GM12874 (cell line): ENCODE results near the gene PDLIM7.

Experiments
- CTCF ChIP-seq: IDR thresholded peaks from 2 replicates; pipeline ENCODE4 v1.5.1; 2011; ENCODE audit warnings: low read depth, mild to moderate bottlenecking, control low read depth, low read length, moderate library complexity; ENCODE audit not compliant: insufficient read depth

Gene PDLIM7

DNA sequence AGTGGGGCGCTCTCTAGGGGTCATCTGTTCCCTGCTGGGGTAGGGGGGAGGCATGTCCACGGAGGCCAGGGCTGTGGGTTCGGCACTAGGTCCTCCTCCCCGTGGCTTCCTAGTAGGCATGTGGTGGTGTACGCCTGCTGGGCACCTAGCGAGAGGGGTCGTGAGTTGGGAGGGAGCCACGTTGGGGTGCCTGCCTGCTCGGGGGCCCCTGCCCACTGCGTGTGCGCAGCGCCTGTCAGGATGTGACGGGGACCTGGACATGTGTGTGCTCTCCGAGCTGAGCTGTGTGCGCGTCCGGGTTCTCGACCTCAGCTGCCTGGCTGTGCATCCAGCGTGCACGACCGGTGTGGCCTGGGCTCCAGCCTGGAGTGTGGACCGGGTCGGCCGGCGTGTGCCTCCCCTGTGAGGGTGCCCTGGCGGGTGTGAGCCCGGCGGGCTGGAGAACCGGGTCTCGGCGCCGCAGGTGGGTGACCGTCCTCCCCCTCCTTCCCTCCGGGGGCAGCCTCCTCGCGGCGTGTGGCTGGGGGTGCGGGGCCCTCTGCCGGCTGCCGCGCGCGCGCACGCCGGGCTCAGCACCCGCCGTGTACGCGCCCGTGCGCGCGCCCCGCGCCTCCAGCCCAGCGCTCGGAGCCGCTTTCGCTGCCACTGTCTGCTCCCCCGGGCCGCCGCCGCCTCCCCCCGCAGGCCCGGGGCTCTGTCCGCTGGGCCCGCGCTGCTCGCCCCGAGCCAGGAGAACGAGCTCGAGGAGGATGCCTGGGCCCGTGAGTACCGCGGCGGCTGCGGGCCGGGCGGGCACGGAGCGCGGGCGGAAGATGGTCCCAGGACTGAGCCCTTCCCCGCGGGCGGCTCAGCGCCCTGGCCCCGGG is 51.0 kb downstream of the PDLIM7 start, which contains the start of gene PRR7:
Gene PRR7 (plus strand): TSS at position 615 of the 866 bp plus-strand sequence. CDS start 8,254 bp downstream, outside the sequence.
- TF ChIP-seq CTCF: 0 out of 2 replicates have a peak, but pooled peaks have one; percentile 11

- TF ChIP-seq CTCF: no peak
Observed at GRCh38 chr5:177445917-177446199, 51.5 kb downstream of the PDLIM7 start.

- TF ChIP-seq CTCF: no peak
Observed at GRCh38 chr5:177445052-177445916, 52.1 kb downstream of the PDLIM7 start.

GRCh38 chr5:177444106-177445051 is 53.0 kb downstream of the PDLIM7 start:
- TF ChIP-seq CTCF: no peak

DNA sequence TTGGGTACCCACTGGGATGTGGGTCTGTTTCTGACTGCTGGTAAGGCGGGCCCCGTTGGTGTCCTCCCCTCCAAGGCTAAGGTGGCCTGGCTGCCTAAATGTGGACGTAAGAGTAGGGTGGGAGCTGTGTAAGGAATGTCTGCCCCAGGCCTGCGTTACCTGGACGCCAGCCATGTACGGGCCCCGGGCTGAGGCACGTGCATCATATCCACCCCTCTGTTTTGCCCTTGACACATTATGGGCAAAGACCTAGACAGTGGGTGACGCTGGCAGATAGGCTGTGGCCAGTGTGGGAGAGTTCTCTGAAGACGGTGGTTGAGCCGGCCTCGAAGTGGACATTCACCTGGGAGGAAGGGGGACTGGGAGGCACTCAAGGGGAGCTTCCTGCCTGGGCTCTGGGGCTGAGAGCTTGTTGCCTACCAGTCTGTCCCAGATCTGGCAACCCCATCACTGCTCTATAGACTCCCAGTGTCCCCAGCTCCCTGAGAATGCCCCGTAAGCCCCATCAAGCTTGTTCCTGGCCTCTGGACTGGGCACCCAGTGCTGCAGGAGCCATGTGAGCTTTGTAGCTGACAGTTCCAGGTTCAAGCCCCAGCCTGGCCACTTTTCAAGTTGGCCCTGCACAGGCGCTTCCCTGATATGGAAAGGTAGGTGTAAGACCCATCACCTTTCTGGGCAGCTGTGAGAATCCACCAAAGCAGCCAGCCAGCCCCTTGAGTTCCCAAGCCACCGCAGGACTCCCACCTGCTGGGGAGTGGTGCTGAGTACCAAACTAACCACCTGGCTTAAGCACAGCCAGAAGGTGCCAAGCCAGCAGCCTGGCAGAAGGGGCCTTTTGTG is 54.0 kb downstream of the PDLIM7 start:
- no peak for TF ChIP-seq CTCF

- no peak for TF ChIP-seq CTCF
Observed at GRCh38 chr5:177442066-177442826, 55.2 kb downstream of the PDLIM7 start.
